D341Med (cell line): ENCODE data around the gene FSD1.
A peak's percentile ranks its signal among the peaks of the same experiment; 100 is the strongest.
"Not testable (repeated sequence)": the region's sequence is repeated elsewhere in the genome, so short reads cannot be mapped to it uniquely, and the experiment has no call there.

Source experiments
- DNase-seq: peaks from one replicate; pipeline ENCODE4 v3.0.0; 2012; ENCODE audit warnings: low spot score

Gene FSD1

DNA sequence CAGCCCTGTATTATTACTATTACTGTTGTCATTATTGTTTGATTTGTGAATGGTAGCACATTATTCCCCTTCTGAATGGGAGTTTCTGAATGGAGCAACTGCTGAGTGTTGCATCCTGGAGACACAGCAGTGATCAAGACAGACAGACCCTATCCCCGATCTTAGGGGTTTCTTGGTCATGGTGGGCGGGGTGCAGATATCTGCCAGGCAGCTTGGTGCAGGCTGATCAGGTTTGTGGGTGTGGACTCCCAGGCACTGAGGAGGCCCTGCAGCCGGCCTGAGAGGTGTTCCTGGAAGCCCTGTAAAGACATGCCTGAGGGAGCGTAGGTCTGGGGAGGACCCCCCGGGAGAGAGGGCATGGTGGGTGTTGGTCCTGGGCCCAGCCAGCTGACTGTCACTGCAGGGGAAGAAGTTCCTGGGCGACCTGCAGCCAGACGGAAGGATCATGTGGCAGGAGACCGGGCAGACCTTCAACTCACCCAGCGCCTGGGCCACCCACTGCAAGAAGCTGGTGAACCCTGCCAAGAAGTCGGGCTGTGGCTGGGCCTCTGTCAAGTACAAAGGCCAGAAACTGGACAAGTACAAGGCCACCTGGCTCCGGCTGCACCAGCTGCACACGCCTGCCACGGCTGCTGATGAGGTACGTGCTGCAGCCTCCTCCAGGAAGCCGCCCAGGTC, 41.1 kb downstream of the FSD1 start:
- DNase-seq, result no peak

DNA sequence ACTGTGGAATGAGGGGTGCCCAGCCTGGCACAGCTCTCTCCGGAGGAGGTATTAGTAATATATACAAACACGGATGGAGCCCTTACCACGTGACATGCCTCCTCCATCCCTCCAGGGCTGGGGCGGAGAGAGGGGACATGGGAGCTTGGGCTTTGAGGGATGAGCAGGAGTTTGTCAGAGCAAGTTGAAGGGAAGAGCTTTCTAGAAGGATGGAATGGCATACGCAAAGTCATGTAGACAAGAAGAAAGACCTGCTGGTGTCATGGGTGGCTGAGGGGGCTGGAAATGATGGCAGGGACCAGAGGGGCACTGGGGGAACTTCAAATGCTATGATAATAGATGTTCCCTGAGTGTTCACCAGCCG, 41.6 kb downstream of the FSD1 start:
- DNase-seq, result no peak

DNA sequence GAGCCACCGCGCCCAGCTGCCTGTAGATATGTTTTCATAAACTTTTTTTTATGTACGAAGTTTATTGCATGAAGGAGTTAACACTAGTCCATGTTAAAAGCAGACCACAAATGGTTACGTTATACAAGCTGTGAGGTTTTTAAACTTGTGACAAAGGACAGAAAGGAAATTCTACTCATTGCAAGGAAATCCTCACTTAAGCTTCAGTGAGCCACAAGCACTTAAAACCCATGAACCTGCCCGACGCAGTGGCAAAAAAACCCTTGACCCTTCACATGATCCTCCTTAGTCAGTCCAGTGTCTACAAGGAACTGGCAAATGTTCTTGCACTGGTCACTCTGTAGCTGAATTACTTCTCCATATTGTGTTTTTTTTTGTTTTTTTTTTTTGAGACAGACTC, 43.1 kb downstream of the FSD1 start:
- no peak for DNase-seq

DNA sequence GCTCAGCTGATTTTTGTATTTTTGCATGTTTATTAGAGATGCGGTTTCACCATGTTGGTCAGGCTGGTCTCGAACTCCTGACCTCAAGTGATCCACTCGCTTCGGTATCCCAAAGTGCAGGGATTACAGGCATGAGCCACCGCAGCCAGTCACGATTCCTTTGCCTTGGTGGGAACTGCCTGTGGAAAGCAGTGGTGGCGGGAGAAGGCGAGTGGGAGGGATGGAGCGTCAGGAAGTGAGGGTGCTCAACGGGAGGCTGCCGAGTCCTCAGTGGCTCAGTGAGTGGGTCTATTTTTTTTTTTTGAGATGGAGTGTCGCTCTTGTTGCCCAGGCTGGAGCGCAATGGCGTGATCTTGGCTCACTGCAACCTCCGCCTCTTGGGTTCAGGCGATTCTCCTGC, 44.8 kb downstream of the FSD1 start:
- not testable (repeated sequence) for DNase-seq

DNA sequence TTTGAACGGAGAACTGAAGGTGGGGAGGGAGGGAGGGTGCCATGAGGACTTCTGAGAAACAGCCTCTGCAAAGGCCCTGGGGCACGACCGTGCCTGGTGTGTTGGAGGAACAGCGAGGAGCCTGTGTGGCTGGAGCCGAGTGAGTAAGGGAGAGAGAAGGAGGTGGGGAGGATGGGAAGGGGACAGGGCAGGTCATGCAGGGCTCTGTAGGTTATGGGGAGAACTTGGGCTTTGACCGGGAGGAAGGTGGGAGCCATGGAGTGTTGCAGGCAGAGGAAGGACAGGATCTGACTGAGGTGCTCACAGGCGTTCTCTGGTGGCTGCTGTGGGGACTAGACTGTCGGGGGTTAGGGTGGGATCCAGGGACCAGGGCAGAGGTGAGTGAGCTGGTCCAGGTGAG, 45.7 kb downstream of the FSD1 start:
- no peak for DNase-seq

DNA sequence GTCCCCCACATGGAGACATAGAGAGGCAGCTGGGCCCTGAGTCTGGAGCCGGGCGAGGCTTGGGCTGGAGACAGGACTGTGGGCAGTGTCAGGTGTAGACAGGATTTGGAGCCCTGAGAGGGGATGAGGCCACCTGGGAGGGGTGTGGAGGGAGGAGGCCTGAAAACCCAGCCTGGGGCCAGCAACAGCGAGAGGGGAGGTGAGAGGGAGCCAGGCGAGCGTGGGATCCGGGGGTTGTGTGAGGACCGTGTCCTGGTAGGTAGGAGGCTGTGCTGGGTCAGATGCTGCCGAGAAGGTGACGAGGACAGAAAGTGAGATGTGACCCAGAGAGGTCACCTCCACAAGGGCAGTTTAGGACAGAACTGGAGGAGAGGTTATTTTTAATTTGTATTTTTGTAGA, 46.3 kb downstream of the FSD1 start:
- DNase-seq, result peak; percentile 29

DNA sequence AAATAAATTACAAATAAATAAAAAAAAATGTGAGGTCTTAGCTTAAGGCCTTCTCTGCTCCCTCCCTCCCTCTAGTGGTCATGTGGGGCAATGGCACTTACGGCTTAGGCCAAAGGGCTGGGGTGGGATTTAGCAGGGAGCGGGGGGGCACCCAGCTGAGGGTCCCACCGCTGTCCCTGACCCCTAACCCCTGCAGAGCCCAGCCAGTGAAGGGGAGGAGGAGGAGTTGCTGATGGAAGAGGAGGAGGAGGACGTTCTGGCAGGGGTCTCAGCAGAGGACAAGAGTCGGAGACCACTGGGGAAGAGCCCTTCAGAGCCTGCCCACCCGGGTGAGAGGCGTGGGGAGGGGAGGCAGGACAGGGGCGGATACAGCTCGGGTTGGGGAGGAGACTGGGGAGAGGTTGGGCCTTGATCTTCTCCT, 48.3 kb downstream of the FSD1 start:
- DNase-seq, result peak; percentile 79

DNA sequence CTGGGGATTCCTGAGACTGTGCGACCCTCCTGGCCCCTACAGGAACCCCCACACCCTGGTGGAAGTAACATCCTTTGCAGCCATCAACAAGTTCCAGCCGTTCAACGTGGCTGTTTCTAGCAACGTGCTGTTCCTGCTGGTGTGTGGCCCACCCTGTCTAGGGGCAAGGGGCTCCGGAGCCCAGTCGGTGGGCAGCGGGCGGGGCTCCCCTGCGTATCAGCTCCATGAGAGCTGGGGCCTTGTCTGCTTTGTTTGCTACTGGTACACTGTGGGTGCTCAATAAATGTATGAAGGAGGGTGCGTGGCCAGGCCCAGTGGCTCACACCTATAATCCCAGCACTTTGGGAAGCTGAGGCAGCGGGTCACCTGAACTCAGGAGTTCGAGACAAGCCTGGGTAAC, 49.9 kb downstream of the FSD1 start:
- no peak for DNase-seq

DNA sequence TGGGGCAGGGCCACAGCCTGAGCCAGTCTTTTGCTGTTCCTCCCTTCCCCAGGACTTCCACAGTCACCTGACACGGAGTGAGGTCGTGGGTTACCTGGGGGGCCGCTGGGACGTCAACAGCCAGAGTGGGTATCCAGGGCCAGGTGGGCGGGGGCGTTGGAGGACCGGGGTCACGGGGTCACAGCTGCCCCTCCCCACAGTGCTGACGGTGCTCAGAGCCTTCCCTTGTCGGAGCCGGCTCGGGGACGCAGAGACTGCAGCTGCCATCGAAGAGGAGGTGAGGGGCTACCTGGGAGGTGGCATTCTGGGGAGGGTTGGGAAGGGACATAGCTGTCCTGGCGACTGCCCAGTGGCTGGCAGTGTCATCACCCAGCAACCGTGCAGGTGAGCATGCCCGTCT, 50.5 kb downstream of the FSD1 start:
- DNase-seq, result no peak

DNA sequence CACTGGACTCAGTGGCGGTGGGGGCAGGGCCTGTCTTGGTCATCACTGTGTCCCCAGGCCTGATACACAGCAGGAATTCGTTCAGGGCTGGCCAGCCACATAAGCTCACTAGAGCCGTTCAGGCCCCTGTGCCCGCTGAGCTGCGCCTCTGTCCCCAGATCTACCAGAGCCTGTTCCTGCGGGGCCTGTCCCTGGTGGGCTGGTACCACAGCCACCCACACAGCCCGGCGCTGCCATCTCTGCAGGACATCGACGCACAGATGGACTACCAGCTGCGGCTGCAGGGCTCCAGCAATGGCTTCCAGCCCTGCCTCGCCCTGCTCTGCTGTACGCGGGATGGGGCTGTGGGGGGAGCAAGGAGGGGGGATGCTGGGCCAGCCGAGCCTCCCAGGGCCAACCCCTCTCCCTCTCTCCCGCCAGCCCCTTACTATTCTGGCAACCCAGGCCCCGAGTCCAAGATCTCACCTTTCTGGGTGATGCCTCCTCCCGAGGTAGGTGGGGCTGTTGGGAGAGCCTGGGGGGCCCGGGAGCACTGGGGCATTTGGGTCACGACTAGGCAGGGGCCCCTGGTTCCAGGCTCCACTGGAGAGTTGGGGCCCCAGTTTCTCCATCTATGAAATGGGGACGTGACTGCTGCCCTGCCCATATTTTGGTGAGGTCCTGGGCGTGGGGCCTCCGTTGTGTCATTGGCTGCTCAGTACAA, 52.8 kb downstream of the FSD1 start:
- DNase-seq, result no peak

DNA sequence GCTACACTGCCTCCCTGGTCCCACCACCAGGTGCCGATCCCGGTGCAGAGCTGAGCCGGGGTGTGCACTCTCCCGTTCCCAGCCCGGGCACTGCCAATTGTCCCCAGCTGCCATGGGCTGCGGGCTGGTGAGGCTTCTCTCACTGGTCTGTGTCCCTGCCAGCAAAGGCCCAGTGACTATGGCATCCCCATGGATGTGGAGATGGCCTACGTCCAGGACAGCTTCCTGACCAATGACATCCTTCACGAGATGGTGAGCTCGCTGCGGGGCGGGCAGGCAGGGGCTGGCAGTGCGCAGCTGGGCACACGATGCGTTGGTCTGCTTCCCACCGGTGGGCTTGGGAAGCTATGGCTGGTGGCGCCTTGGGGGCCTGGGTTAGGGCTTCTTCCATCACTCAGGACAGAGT, 53.5 kb downstream of the FSD1 start:
- no peak for DNase-seq

DNA sequence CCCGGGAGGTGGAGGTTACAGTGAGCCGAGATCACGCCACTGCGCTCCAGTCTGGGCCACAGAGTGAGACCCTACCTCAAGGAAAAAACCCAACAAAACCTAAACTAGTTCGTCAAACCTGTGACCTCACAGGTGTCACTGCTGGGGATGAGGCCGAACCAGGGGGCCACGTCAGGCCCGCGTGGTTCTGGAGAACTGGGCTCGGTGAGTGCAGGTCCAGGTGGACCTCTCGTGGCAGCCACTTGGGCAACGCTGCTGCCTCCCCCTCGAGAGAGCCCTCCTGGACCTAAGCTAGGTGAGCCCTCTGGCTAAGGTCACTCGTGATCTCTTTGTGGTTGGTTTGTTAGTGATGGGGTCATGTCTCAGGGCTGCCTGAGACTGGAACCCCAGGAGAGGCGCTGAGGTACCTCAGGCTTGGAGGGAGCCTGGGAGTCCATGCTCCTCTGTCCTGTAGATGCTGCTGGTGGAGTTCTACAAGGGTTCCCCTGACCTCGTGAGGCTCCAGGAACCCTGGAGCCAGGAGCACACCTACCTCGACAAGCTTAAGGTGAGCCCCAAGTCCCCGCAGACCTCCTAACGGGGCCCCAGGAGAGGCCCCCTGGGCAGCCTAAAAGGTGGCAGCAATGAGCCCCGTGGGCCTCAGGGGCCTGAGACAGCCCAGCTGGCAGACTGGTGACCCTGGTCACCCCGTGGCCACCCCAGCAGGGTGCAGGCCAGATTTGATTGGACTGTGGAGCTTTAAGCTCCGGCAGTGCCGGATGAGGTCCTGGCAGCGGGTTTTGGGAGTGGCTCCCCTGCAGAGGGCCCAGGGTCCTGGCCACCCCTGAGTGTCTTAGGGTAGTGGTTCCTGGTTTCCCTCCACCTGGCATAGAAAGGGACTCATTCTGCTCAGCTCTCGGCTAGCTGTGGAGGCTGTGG, 54.6 kb downstream of the FSD1 start:
- no peak for DNase-seq

DNA sequence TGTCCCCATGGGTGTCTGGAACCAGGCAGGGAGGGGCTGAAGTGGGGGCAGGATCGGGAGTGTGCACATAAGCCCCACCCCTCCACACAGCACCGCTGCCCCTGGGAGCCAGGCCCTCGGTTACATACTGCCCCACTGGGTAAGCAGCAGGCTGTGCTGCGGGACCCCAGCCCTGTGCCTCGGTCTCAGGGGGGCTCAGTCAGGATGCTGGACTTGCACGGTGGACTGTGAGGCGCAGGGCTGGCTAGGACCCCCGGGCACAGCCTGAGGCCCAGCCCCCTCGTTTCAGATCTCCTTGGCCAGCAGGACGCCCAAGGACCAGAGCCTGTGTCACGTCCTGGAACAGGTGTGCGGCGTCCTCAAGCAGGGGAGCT, 55.2 kb downstream of the FSD1 start:
- DNase-seq, result no peak

DNA sequence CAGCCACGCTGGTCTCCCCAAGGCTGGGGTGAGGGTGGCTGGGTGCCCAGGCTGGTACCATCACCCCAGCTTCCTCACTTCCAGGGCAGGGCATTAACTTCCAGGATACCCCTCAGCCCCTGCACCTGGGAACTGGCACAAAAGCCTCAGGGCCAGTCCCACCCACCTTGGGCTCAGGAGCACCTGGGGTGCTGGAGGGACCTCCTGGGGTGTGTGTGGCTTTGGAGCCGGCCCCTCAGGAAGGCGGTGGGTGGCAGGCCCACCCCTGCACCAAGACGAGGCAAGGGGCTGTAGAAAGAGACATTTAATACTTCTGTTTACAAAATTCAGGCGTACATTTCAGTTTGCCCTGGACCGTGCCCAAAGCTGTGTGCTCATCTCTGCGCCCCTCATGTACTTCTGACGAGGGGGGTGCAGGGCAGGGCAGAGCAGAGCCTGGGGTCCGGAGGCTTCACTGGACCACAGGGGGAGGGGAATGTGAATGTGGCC, 55.7 kb downstream of the FSD1 start:
- DNase-seq, result no peak

DNA sequence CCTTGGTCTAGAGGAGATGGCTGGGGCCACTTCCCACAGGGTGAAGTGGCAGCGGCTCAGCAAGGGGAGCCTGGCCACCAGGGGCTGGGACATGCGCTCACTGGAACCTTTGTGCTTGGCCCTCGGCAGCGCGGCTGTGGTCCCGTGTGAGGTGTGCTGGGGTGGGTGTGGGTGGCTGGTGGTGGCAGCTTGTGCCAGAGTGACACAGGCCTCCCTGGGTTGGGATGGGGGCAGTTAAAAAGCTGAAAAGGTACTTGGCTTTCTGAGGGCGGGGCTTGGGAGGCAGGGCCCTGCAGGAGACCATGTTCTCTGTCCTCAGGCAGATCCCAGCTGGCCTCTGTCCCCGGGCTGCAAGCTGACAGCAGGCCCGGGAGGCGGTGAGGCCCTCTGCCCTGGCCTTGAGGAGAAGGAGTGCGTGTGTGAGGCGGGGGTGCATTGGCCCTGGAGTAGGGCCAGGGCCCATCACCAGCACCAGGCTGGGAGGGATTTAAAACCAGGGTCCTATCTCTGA, 56.3 kb downstream of the FSD1 start:
- no peak for DNase-seq

DNA sequence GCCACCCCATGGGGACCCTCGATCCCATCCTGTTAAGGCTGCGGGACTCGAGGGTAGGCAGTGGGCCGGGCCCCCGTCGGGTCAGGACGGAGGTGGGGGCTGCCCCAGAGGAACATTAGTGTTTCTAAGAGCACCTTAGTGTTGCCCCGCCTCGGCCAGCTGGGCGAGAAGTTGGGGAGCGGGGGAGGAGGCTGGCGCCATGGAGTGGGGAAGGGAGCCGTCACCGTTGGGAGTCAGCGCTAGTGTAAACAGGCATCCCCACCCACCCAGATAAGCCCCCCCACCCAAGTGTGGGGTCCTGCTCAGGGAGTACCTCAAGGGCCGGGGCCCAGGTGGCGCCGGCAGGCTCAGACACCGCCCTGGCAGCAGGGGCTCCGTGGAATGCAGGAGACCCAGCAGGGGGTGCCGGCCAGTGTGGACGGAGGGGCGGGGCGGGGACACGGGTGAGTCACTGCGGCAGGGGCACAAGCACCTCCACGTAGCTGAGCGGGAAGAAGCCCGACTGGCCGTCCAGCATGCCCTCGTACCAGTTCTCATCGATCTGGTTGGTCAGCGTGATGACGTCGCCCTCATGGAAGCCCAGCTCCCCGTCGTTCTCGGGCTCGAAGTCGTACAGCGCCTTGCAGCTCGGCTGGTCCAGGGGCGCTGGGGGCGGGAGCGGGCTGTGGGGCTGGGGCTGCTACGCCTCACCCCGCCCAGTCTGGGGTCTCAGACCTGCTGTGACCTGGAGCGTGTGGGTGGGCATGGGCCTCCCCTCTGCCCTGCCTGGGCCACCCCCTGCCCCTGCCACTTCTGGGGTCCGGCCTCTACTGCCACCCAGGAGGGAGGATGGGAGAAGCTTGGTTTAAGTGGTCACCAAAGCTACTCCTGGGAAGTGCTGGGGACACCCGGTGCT, 57.0 kb downstream of the FSD1 start:
- DNase-seq, result no peak

DNA sequence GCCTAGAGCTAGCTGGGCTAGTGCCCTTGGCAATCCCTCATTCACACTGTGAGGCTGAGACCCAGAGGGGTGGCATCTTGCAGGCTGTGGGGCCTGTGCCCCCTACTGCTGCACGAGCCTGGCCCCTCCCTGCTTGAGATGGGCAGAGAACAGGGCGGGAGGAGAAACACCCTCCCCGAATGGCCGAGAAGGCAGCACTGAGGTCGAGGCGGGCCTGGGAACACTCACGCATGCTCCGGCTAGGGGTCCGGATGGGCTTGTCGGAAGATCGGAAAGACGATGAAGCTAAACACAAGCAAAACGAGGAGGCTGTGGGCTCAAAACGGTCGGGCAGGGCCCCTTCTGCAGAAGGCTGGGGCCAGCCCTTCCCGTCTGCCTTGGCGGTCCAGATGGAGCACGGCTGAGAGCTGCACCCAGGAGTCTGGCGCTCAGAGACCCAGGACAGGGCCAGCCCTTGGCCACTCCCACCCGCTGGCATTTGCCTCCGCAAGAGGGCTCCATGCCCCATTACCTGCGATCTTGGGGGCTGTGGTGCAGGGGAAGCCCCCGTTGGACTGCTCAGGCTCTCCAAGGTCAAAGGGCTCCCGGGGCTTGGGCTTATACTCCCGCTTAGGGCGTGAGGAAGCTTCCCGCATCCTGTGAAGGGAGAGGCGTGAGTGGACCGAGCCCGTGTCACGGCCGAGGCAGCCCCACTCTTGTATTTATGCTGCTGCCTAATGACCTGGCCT, 57.9 kb downstream of the FSD1 start:
- DNase-seq, result no peak

DNA sequence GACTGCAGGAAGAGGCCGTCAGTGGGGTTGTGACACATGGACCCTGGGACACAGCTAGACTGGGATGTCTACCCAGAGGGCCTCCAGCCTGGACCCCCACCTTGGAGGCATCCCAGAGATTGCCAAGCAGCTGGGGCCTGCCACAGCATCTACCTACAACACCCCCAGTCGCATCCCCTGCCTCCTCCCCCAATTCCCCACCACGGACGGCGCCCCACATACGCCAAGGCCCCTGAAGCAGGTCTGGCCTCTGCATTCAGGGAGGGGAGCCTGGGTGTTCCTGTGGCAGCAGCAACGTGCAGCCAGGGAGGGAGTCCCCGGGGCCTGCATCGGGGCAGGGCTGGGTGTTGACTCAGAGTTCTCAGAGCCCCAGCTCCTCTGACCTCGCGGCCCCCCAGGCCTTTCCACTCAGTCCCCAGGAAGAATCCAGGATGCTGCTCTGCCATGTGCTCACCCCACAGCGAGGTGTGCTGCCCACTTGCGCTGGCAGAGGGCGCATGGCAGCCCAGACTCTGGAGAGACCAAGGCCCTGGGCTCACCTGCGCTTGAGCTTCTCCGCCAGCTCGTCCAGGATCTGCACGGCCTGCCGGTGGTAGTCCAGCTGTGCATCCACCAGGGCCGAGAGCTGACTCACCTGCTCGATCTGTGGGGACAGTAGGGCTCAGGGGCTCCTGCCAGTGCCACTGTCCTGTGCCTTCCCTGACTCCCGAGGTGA, 58.6 kb downstream of the FSD1 start:
- DNase-seq, result peak; percentile 66

DNA sequence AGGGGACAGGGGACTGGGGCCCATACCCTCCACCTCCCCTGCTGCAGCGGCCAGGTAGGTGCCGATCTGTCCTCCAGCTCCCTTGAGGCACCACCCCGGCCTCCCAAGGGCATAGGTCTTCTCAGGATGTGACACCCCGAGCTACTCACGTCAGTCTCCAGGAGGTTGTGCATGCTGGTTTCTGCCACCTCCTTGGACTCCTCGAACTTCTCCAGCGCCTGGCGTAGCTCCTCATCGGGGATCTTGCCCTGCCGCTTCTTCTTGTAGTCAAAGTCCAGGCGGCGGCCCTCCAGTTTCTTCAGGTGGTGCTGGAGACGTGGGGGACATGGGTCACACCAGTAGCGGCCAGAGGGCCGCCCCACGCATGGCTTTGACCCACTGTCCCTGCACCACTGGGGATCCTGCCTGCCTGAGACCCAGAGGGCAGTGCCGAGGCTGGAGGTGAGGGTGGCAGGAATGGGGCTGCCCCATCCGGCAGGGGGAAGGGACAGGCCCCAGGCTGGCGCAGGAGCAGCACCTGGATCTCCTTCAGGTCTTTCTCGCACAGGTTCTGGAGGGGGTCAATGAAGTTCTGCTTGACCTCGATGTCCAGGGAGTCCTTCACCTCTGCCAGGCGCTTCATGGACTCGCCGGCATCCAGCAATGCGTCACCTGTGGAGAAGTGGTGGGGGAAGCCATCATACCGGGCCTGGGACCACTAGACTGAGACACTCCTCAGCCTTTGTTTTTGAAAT, 59.3 kb downstream of the FSD1 start:
- no peak for DNase-seq

DNA sequence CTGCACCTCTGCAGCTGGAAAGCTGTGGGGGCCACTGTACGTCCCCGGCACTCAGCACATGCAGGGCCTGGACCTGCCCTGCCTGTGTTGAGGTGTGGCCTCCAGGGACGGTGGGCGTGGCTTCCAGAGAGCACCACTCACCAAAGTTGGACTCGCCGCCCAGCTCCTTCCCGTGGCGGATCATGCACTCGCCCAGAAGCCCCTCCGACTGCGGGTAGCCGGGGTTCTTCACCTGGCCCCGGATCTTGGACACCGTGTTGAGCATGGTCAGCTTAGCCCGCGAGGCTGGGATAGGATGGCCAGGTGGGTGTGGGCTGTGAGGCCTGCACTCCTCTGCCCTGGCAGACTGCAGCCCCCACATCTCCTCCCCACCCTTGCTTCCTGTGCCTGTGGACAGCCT, 60.9 kb downstream of the FSD1 start:
- no peak for DNase-seq
